Osteoblast (primary cell): ENCODE data around the gene PARD3. TPM values are rescaled to one million over a fixed set of nuclear protein-coding genes. Genes with fewer than 3 reads are reported as not detected.

ENCODE experiments used
- DNase-seq: peaks from one replicate; pipeline ENCODE4 v3.0.0; 2011; ENCODE audit warnings: low spot score, mixed read lengths; ENCODE audit not compliant: insufficient read length; ENCODE audit errors: missing footprints
- H2AFZ ChIP-seq: 2 replicates; pipeline ENCODE4 v1.6.0; 2011; ENCODE audit warnings: mild to moderate bottlenecking, low read length
- H3K27ac ChIP-seq: 2 replicates; pipeline ENCODE4 v1.5.1; 2011; ENCODE audit warnings: mild to moderate bottlenecking, low read depth, low read length, moderate library complexity
- H3K27me3 ChIP-seq: 2 replicates; pipeline ENCODE4 v1.6.0; 2012; ENCODE audit warnings: mild to moderate bottlenecking, control low read depth, inconsistent platforms, low read length, moderate library complexity; ENCODE audit not compliant: insufficient read depth
- H3K36me3 ChIP-seq: 2 replicates; pipeline ENCODE4 v1.5.1; 2011; ENCODE audit warnings: mild to moderate bottlenecking, low read length, control low read depth, moderate library complexity; ENCODE audit not compliant: insufficient read depth
- H3K4me1 ChIP-seq: 2 replicates; pipeline ENCODE4 v1.5.1; 2011; ENCODE audit warnings: mild to moderate bottlenecking, low read length, control low read depth, moderate library complexity; ENCODE audit not compliant: insufficient read depth
- H3K4me2 ChIP-seq: 2 replicates; pipeline ENCODE4 v1.6.0; 2011; ENCODE audit warnings: mild to moderate bottlenecking, low read length; ENCODE audit not compliant: insufficient read depth
- H3K4me3 ChIP-seq: fragments of 200-600 bp; sonication (generic); 3 replicates; pipeline ENCODE4 v1.5.1; 2012; ENCODE audit warnings: mild to moderate bottlenecking, low read length, inconsistent platforms; ENCODE audit not compliant: insufficient read depth
- H3K79me2 ChIP-seq: 2 replicates; pipeline ENCODE4 v1.6.0; 2012; ENCODE audit warnings: mild to moderate bottlenecking, low read length, control low read depth, inconsistent platforms; ENCODE audit not compliant: insufficient read depth
- H3K9me3 ChIP-seq: 2 replicates; pipeline ENCODE4 v1.5.1; 2011; ENCODE audit warnings: low read depth, low read length, control low read depth
- H4K20me1 ChIP-seq: 2 replicates; pipeline ENCODE4 v1.6.0; 2012; ENCODE audit warnings: mild to moderate bottlenecking, low read length, control low read depth; ENCODE audit not compliant: insufficient read depth
- CTCF ChIP-seq: IDR thresholded peaks from 2 replicates; pipeline ENCODE4 v1.5.1; 2011; ENCODE audit warnings: mild to moderate bottlenecking, low read depth, low read length, moderate library complexity; ENCODE audit errors: extremely low read depth
- total RNA-seq: library from RNA; depleted of rRNA; stranded (reverse); fragments of >200 nt; gene quantifications from 2 replicates; pipeline ENCODE4 v1.2.3, GENCODE V29; 2012

Gene PARD3
- total RNA-seq, 1 donor = 71.7 TPM

- Histone ChIP-seq H3K36me3 (no peaks in the 10 kb centered on the region), H3K4me2 (no peak overlapping the region), H3K79me2 (no peaks in the 10 kb centered on the region), H4K20me1 (no peaks in the 10 kb centered on the region), H3K27me3 (peaks cover 14% of the 10 kb centered on the region), H3K27ac (no peak overlapping the region), H3K9me3 (peaks cover 3% of the 10 kb centered on the region), H2AFZ (no peak overlapping the region), H3K4me1 (peaks cover 9% of the 10 kb centered on the region), H3K4me3 (no peak overlapping the region)
- no peak for DNase-seq
- TF ChIP-seq CTCF = no peak
Measured at GRCh38 chr10:34080485-34081346, 734.4 kb downstream of the PARD3 start.

GRCh38 chr10:34079702-34080484, 735.2 kb downstream of the PARD3 start:
- Histone ChIP-seq H3K27me3 (peaks cover 17% of the 10 kb centered on the region), H4K20me1 (no peaks in the 10 kb centered on the region), H3K27ac (no peak overlapping the region), H3K9me3 (peaks cover 3% of the 10 kb centered on the region), H2AFZ (no peak overlapping the region), H3K4me3 (no peak overlapping the region), H3K79me2 (no peaks in the 10 kb centered on the region), H3K4me1 (peaks cover 9% of the 10 kb centered on the region), H3K36me3 (no peaks in the 10 kb centered on the region), H3K4me2 (no peak overlapping the region)
- no peak for TF ChIP-seq CTCF
- DNase-seq = no peak

- DNase-seq = peak; percentile 88
- Histone ChIP-seq H2AFZ (no peak overlapping the region), H3K27ac (peak overlapping the region; percentile 57), H3K27me3 (peaks cover 17% of the 10 kb centered on the region), H3K9me3 (no peaks in the 10 kb centered on the region), H3K4me1 (peaks cover 9% of the 10 kb centered on the region), H3K79me2 (no peaks in the 10 kb centered on the region), H3K4me3 (no peak overlapping the region), H3K36me3 (no peaks in the 10 kb centered on the region), H4K20me1 (no peaks in the 10 kb centered on the region), H3K4me2 (no peak overlapping the region)
- TF ChIP-seq CTCF = no peak
Measured at GRCh38 chr10:34078745-34079470, 736.2 kb downstream of the PARD3 start.
